22Rv1 (cell line): ENCODE measurements around the gene TSPAN5.
A peak's percentile ranks its signal among the peaks of the same experiment; 100 is the strongest.

Experiments
- H3K27ac ChIP-seq: fragments of 450-650 bp; 2 replicates; pipeline ENCODE4 v1.5.1; 2017
- ZFX ChIP-seq: fragments of 450-650 bp; IDR thresholded peaks from 2 replicates; pipeline ENCODE4 v1.6.1; 2017; ENCODE audit warnings: antibody characterized with exemption, borderline replicate concordance
- TF ChIP-seq, protein P1 (sequence below): fragments of 450-650 bp; IDR thresholded peaks from 2 replicates; pipeline ENCODE4 v1.5.1; 2017; ENCODE audit warnings: mild to moderate bottlenecking

Gene TSPAN5

DNA sequence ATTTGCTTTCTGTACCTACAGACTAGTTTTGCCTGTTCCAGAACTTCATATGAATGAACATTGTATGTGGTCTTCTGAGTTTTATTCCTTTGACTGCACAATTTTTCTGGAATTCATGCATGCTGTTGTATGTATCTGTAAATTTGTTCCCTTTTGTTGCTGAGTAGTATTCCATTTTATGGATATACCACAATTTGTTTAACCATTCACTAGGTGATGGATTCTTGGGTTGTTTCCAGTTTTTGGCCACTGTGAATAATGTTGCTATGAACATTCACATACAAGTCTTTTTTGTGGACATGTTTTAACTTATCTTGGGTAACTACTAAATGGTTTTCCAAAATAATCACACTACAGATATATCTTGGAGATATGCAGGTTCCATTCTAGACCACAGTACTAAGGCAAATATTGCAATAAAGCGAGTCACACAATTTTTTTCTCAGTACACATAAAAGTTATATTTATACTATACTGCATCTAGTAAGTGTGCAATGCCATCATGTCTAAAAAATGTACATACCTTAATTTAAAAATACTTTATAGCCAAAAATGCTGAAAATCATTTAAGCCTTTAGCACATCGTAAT is 58.7 kb downstream of the TSPAN5 start:
- no peak overlapping the region for H3K27ac ChIP-seq
- TF ChIP-seq, protein P1, sequence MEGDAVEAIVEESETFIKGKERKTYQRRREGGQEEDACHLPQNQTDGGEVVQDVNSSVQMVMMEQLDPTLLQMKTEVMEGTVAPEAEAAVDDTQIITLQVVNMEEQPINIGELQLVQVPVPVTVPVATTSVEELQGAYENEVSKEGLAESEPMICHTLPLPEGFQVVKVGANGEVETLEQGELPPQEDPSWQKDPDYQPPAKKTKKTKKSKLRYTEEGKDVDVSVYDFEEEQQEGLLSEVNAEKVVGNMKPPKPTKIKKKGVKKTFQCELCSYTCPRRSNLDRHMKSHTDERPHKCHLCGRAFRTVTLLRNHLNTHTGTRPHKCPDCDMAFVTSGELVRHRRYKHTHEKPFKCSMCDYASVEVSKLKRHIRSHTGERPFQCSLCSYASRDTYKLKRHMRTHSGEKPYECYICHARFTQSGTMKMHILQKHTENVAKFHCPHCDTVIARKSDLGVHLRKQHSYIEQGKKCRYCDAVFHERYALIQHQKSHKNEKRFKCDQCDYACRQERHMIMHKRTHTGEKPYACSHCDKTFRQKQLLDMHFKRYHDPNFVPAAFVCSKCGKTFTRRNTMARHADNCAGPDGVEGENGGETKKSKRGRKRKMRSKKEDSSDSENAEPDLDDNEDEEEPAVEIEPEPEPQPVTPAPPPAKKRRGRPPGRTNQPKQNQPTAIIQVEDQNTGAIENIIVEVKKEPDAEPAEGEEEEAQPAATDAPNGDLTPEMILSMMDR, result no peak
- TF ChIP-seq ZFX, result no peak

DNA sequence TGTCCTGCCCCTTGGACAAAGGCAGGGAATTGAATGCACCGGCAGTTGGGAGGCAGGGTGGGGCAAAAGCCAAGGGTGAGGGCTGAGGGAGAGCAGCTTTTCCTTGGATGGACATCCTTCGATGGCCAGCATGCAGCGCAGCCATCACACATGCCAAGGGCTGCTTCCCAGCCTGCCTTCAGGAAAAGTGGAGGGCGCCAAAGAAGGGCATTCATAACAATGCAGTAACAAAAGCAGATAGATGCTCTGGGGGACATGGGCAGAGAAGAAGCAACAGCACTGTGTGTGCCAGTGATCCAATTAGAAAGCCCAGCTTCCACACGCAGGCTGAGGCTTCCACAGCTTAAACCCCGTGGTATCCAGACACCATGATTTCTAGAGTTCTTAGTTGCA is 71.5 kb downstream of the TSPAN5 start:
- TF ChIP-seq, protein P1, result no peak
- TF ChIP-seq ZFX, result no peak
- H3K27ac ChIP-seq, result no peak overlapping the region

DNA sequence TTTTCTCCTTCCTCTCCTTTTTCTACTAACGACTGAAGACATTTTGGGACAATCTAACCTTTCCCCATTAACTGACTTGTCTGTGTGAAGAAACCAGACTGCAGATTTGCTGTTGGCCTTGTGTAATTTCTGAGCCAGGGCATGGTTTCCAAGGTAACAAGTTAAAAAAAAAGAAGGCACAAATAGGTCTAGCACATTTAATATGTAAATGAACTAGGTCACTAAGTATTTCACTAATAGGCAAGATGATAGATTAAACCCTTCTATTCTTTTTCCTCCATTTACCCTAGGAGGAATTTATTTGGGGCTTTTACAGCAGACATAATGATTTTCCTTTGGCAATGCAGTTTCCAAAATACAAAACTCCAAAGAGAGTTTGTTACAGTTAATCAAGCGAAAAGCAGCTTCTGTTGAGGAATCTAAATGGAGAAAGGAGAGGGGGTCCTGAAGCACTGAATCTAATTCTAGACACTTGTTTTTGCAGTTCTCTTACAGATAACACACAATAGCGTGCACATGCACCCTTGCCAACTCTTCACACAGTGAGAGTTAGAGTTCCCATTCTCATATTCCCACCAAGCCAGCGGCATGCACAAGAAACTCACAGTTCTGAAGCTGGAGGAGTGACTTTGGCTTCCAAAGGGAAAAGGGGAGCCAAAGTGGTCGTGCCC is 72.0 kb downstream of the TSPAN5 start:
- TF ChIP-seq, protein P1, result no peak
- no peak for TF ChIP-seq ZFX
- H3K27ac ChIP-seq, result no peak overlapping the region

DNA sequence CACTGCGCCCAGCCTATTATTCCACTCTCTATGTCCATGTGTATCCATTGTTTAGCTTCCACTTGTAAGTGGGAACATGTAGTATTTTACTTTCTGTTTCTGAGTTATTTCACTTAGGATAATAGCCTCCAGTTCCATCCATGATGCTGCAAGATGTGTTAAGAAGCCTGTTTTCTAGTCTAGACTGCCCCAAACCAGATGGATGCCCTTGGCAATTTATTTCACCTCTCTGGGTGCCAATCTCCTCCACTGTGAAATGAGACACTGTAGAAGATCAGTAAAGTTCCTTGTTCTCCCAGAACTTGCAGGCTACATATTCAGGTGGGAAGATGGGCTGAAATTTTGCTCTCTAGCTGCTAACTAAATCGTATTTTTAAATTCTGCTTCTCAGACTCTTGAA is 72.8 kb downstream of the TSPAN5 start:
- TF ChIP-seq ZFX, result no peak
- TF ChIP-seq, protein P1, result no peak
- H3K27ac ChIP-seq, result no peak overlapping the region

DNA sequence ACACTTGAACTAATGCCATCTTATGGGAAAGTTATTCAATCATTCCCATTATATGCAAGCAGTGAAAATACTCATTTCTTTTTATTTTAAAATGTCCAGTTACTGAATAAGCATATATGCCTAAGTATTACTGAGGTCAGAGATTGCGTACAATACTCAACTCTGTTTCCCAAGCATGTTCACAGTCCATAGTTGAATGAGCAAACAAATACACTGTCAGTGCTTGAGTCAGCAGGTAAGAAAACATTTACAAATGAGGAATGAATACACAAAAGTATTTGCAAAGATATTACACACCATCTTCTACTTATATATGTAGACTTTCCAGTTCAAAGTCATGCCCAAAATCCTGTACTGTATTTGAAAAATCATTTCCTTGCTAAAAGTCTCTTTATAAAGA is 74.1 kb downstream of the TSPAN5 start:
- TF ChIP-seq, protein P1, result no peak
- peak overlapping the region; percentile 57 for H3K27ac ChIP-seq

DNA sequence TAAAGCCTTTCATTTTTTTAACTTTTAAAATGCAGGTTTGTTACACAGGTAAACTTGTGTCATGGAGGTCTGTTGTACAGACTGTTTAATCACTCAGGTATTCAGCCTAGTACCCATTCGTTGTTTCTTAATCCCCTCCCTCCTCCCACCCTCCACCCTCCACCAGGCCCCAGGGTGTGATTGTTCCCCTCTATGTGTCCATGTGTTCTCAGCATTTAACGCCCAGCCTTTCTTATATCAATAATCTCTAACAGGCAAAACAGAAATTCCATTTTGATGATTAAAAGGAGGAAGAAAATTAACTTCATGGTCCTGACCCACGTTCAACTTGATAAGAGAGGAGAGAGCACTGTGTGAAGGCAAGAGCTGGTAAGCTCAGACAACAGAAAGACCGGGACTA is 75.1 kb downstream of the TSPAN5 start:
- TF ChIP-seq, protein P1, result no peak
- TF ChIP-seq ZFX, result no peak
- H3K27ac ChIP-seq, result peak overlapping the region; percentile 57

DNA sequence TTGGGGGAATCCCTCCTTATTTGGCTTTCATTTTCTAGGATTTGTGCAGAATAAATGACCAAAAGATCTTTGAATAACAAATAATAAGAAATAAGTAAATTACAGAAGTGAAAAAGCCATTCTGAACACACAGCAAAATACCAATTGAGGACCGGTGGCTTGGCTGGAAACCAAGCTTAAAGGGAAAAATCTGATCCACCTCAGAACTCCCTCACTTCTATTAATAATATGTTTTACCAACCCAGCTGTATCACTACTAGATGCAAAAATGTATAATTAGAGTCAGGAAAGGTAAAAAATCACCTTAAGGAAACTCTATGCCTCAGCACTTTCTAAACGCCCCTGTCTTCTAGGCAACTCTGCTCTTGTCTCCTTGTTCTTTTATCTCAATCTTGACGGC is 77.3 kb downstream of the TSPAN5 start:
- no peak overlapping the region for H3K27ac ChIP-seq
- TF ChIP-seq, protein P1, result no peak
- no peak for TF ChIP-seq ZFX
